Sigmoid colon (tissue), 4 donors: ENCODE data around the gene PLEKHH1.

Experiments
- EP300 ChIP-seq, 4 donors: sonication (generic); formaldehyde crosslinking; IDR thresholded peaks; one replicate each; pipeline ENCODE4 v1.6.1; 2017; ENCODE audit warnings: antibody characterized with exemption in 4 of 4
- POLR2A ChIP-seq, 2 donors: fragments of 450-650 bp; IDR thresholded peaks; one replicate each; pipeline ENCODE4 v1.6.1; 2016; ENCODE audit warnings: antibody characterized with exemption in 2 of 2, mild to moderate bottlenecking in 2 of 2, moderate library complexity in 2 of 2
- POLR2AphosphoS5 ChIP-seq, 4 donors: sonication (generic); formaldehyde crosslinking; IDR thresholded peaks; one replicate each; pipeline ENCODE4 v1.6.1; 2017; ENCODE audit warnings: antibody characterized with exemption in 4 of 4
- TF ChIP-seq, protein P1 (sequence below), 4 experiments: fragments of 450-650 bp in 3 of 4; fragments of 200-600 bp in 1 of 4; IDR thresholded peaks; one replicate each; pipeline ENCODE4 v1.5.1; 2016 to 2019; ENCODE audit warnings: antibody characterized with exemption in 4 of 4, mild to moderate bottlenecking in 3 of 4, moderate library complexity in 2 of 4

DNA sequence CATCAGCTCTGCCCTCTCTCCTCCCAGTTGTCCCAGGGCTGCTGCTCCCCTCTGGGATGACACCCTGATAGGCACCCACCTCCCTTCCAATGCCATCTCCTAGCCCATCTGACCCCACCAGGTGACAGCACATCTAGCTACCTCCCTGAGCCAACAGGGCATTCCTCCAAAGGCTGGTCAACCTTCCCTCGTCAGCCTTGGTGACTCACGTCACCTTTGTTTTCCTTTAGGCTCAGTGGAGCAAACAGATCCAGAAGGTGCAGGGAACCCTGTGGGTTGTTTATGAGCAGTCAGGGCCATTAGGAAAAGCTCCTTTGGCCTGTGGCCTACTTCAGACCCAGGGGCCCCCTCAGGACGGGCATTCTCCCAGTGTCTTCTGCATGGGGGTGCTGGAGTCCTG lies 34.6 kb downstream of the PLEKHH1 start:
- TF ChIP-seq, protein P1, sequence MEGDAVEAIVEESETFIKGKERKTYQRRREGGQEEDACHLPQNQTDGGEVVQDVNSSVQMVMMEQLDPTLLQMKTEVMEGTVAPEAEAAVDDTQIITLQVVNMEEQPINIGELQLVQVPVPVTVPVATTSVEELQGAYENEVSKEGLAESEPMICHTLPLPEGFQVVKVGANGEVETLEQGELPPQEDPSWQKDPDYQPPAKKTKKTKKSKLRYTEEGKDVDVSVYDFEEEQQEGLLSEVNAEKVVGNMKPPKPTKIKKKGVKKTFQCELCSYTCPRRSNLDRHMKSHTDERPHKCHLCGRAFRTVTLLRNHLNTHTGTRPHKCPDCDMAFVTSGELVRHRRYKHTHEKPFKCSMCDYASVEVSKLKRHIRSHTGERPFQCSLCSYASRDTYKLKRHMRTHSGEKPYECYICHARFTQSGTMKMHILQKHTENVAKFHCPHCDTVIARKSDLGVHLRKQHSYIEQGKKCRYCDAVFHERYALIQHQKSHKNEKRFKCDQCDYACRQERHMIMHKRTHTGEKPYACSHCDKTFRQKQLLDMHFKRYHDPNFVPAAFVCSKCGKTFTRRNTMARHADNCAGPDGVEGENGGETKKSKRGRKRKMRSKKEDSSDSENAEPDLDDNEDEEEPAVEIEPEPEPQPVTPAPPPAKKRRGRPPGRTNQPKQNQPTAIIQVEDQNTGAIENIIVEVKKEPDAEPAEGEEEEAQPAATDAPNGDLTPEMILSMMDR (IDR thresholded peaks at IDR 0.05) = no peak
- TF ChIP-seq POLR2A (IDR thresholded peaks at IDR 0.05) (no peak), EP300 (IDR thresholded peaks at IDR 0.05) (no peak), POLR2AphosphoS5 (IDR thresholded peaks at IDR 0.05) (no peak)
